Measurements from ENCODE around the gene OR6S1.
"Not testable (repeated sequence)": the region's sequence is repeated elsewhere in the genome, so short reads cannot be mapped to it uniquely, and the experiment has no call there.

Gene OR6S1

GRCh38 chr14:20608383-20609110 lies 32.9 kb downstream of the OR6S1 start:
- DNase-seq, result no peak

- DNase-seq, result no peak
Observed at GRCh38 chr14:20607617-20608016, 33.9 kb downstream of the OR6S1 start.

- no peak for DNase-seq
Observed at GRCh38 chr14:20606902-20607242, 34.6 kb downstream of the OR6S1 start.

GRCh38 chr14:20606190-20606901 lies 35.1 kb downstream of the OR6S1 start:
- DNase-seq, result no peak

- no peak for DNase-seq
Observed at GRCh38 chr14:20603813-20604690, 37.4 kb downstream of the OR6S1 start.

- DNase-seq, result no peak
Observed at GRCh38 chr14:20602583-20602982, 38.9 kb downstream of the OR6S1 start.

GRCh38 chr14:20601522-20601921 lies 40.0 kb downstream of the OR6S1 start:
- no peak for DNase-seq

GRCh38 chr14:20597108-20597507 lies 44.4 kb downstream of the OR6S1 start:
- DNase-seq, result no peak

GRCh38 chr14:20595726-20596125 lies 45.8 kb downstream of the OR6S1 start:
- DNase-seq, result not testable (repeated sequence)

GRCh38 chr14:20592574-20592973 lies 48.9 kb downstream of the OR6S1 start:
- no peak for DNase-seq

- no peak for DNase-seq
Observed at GRCh38 chr14:20591235-20591634, 50.3 kb downstream of the OR6S1 start, which contains the start of gene RNASE12. Gene RNASE12, minus strand, starts transcription at chr14:20591376. Its CDS starts 653 bp downstream, at chr14:20590723.
